Measurements from ENCODE around the gene ZNF81. TPM values are rescaled to one million over a fixed set of nuclear protein-coding genes. Genes with fewer than 3 reads are reported as not detected.

The ZNF81 gene
- total and polyA plus RNA-seq, 2 experiments from 2014 or later: 6.1 to 8.9 TPM

GRCh38 chrX:47900833-47901232 lies 64.1 kb downstream of the ZNF81 start (continued):
- no peak for TF ChIP-seq ZNF462 (CRISPR knock-in tag; IDR thresholded peaks at IDR 0.05)

DNA sequence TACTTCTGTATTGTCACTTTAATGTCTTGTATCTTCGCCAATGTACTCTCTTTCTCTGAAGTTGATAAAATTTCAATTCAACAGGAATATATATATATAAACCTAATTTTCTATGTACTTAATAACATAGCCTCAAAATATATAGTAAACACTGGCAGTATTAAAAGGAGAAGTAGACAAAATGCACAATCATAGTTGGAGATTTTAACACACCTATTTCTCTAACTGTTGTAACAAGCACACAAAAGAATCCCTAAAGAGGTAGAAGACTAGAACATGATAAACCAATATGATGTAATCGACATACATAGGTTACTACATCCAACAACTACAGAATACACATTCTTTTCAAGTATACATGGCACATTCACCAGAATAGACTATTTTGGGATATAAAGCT lies 65.5 kb downstream of the ZNF81 start:
- no peaks in the 10 kb centered on the region for H3K9me3 Mint-ChIP-seq
- TF ChIP-seq EZH2 (IDR thresholded peaks at IDR 0.05; ENCODE audit: low read depth, unreplicated experiment) (no peak), CREB1 (CRISPR knock-in tag; IDR thresholded peaks at IDR 0.05; ENCODE audit: low read depth) (no peak), ZNF114 (CRISPR knock-in tag; IDR thresholded peaks at IDR 0.05) (no peak), ETS1 (IDR thresholded peaks at IDR 0.05) (no peak), ZNF462 (CRISPR knock-in tag; IDR thresholded peaks at IDR 0.05) (no peak), POLR2AphosphoS5 (IDR thresholded peaks at IDR 0.05; ENCODE audit: low read depth) (no peak), STAT1 (IDR thresholded peaks at IDR 0.05; ENCODE audit: unreplicated experiment) (no peak), EZH2phosphoT487 (IDR thresholded peaks at IDR 0.05; ENCODE audit: unreplicated experiment) (no peak), ZNF331 (CRISPR knock-in tag; IDR thresholded peaks at IDR 0.05; ENCODE audit: low read depth) (no peak)

More for the DNA sequence above, 65.5 kb downstream of the ZNF81 start:
- H3F3A ChIP-seq (replicated peaks; ENCODE audit: low read depth): no peaks in the 10 kb centered on the region
- no peak overlapping the region for H3K4me2 ChIP-seq
- H3K4me1 ChIP-seq (ENCODE audit: insufficient read depth): no peaks in the 10 kb centered on the region; the same call in 1 of the 2 replicates
- no peak overlapping the region for H3K4me3 ChIP-seq
- Mint-ChIP-seq H3K27ac (no peak overlapping the region), H3K4me1 (peaks cover 4% of the 10 kb centered on the region; the same call in 2 of the 3 replicates), H3K36me3 (ENCODE audit: low read depth) (no peaks in the 10 kb centered on the region), H3K4me3 (no peak overlapping the region), H3K27me3 (ENCODE audit: insufficient read depth, low read depth, poor library complexity) (peaks cover 2% of the 10 kb centered on the region)
- ATAC-seq (no peak), DNase-seq (ENCODE audit: low spot score) (no peak)
- no peaks in the 10 kb centered on the region for H4K20me1 ChIP-seq (replicated peaks; ENCODE audit: insufficient read depth)
- no peak overlapping the region for H2AFZ ChIP-seq
- no peak overlapping the region for H3K27ac ChIP-seq (ENCODE audit: low read depth)
- H3K9me2 ChIP-seq (ENCODE audit: insufficient read depth): no peaks in the 10 kb centered on the region
- H3K36me3 ChIP-seq (ENCODE audit: insufficient read depth): no peaks in the 10 kb centered on the region
- H3K79me2 ChIP-seq (replicated peaks; ENCODE audit: insufficient read depth): no peaks in the 10 kb centered on the region
- no peaks in the 10 kb centered on the region for H3K27me3 ChIP-seq (ENCODE audit: insufficient read depth)

Measured in GM23338 (cell line).